Endometrial microvascular endothelial cells (primary cell): ENCODE data around the gene NSRP1. TPM values are rescaled to one million over a fixed set of nuclear protein-coding genes. Genes with fewer than 3 reads are reported as not detected.

ENCODE experiments used
- in situ Hi-C: cut with HindIII; loops from 2 replicates; pipeline ENCODE4 v1.10.0; 2017; ENCODE audit warnings: low sequenced_read_pairs, low pct_unique_long_range_greater_than_20kb; ENCODE audit errors: inconsistent ontology term
- total RNA-seq: library from RNA; depleted of rRNA; stranded (reverse); fragments of >200 nt; gene quantifications from one replicate; pipeline ENCODE4 v1.2.3, GENCODE V29; 2015; ENCODE audit errors: inconsistent ontology term

The NSRP1 gene
- total RNA-seq, 1 donor from 2014 or later, result 4.3 TPM

- in situ Hi-C loops, result no loop called here
These were observed 116.3 kb downstream of the NSRP1 start for GRCh38 chr17:30232824-30233427.

- in situ Hi-C loops, result no loop called here
These were observed 117.7 kb downstream of the NSRP1 start for GRCh38 chr17:30234296-30234695.

GRCh38 chr17:30234964-30235363 is 118.3 kb downstream of the NSRP1 start:
- in situ Hi-C loops, result no loop called here

GRCh38 chr17:30235386-30236296 is 119.0 kb downstream of the NSRP1 start, which contains the start of gene SLC6A4:
Gene SLC6A4 (minus strand): TSS chr17:30235697. CDS start chr17:30221958, 13,739 bp downstream.
- in situ Hi-C loops, result no loop called here

Other genes starting within 250 kb of the NSRP1 start
- 32.8 TPM for gene SSH2, start 186.6 kb upstream of the NSRP1 start, total RNA-seq
- gene EFCAB5, start 175.2 kb upstream of the NSRP1 start, total RNA-seq, result not detected
- gene SLC6A4, start 118.9 kb downstream of the NSRP1 start, total RNA-seq, result not detected
- 37.7 TPM for gene BLMH, start 175.1 kb downstream of the NSRP1 start, total RNA-seq
- not detected for gene TMIGD1, start 217.2 kb downstream of the NSRP1 start, total RNA-seq